DND-41 (cell line): Measurements from ENCODE around the gene PCDHGA1.

Source experiments
- EZH2 ChIP-seq: IDR thresholded peaks from 3 replicates; pipeline ENCODE4 v1.6.1; 2012; ENCODE audit warnings: borderline replicate concordance, low read depth, mild to moderate bottlenecking, moderate library complexity, low read length, inconsistent platforms; ENCODE audit not compliant: severe bottlenecking
- TF ChIP-seq, protein P1 (sequence below): IDR thresholded peaks from 2 replicates; pipeline ENCODE4 v1.5.1; 2012; ENCODE audit warnings: borderline replicate concordance, low read length, moderate library complexity, mild to moderate bottlenecking; ENCODE audit not compliant: poor library complexity, severe bottlenecking; ENCODE audit errors: extremely low read depth

DNA sequence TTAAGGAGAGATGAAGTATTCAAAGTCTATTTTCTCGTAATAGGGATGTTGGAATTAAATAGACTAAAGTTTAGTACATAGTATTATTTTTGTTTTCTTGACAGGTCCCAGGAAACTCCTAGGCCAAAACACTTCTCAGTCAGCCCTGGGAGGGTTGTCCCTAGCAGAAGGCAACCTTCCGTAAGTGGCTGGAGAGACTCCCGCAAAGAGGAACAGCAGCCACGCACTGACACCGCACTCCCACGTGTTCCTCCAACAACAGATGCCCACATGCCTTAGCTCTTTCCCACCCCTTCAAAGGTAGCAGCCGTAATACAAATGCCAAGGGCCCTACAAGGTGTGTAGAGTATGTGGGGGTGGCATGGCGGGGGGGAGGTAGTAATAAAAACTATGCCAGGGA, 187.0 kb downstream of the PCDHGA1 start:
- TF ChIP-seq, protein P1, sequence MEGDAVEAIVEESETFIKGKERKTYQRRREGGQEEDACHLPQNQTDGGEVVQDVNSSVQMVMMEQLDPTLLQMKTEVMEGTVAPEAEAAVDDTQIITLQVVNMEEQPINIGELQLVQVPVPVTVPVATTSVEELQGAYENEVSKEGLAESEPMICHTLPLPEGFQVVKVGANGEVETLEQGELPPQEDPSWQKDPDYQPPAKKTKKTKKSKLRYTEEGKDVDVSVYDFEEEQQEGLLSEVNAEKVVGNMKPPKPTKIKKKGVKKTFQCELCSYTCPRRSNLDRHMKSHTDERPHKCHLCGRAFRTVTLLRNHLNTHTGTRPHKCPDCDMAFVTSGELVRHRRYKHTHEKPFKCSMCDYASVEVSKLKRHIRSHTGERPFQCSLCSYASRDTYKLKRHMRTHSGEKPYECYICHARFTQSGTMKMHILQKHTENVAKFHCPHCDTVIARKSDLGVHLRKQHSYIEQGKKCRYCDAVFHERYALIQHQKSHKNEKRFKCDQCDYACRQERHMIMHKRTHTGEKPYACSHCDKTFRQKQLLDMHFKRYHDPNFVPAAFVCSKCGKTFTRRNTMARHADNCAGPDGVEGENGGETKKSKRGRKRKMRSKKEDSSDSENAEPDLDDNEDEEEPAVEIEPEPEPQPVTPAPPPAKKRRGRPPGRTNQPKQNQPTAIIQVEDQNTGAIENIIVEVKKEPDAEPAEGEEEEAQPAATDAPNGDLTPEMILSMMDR = no peak
- no peak for TF ChIP-seq EZH2
